ENCODE data around the gene ST3GAL4. TPM values are rescaled to one million over a fixed set of nuclear protein-coding genes. Genes with fewer than 3 reads are reported as not detected.
"Not testable (repeated sequence)": the region's sequence is repeated elsewhere in the genome, so short reads cannot be mapped to it uniquely, and the experiment has no call there.

Gene ST3GAL4
- total RNA-seq, 4 donors from 2014 or later, result 40.0 to 52.4 (median 40.5) TPM

DNA sequence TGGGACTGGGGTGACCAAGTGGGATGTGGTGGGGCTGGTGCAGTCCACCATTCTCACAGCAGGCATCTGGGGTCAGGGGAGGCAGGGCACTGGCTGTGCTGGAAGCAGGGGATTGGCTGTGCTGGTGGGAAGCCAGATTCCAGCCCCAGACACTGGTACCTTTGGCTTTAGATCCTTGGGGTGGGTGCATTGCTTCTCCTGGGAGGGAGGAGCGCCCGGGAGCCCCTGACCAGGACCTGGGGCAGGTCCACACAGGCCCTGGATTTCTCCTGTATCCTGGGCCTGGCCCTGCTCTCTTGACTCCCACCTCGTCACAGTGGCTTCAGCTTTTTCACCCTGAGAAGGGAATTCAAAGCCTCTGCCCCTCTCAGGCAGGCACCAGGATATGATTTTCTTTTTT lies 38.5 kb downstream of the ST3GAL4 start:
- peak overlapping the region; percentile 0 to 38 (median 24) for H3K27ac ChIP-seq (replicated peaks in 1 of 4)
- 92% methylated on average over 3 of the region's 3 CpGs for WGBS
- peaks cover 32 to 52% (median 42%) of the 10 kb centered on the region in 4 donors for H3K4me1 ChIP-seq
- H3K9me3 ChIP-seq, result no peaks in the 10 kb centered on the region
- H3K27me3 ChIP-seq, result no peaks in the 10 kb centered on the region
- no peaks in the 10 kb centered on the region for H3K36me3 ChIP-seq
- intact Hi-C loops (cut with DNase I), result no loop called here
- DNase-seq (ENCODE audit: extremely low spot score), result no peak
- H3K4me3 ChIP-seq, result no peak overlapping the region
- TF ChIP-seq EP300 (IDR thresholded peaks at IDR 0.05), result no peak
- no peak for TF ChIP-seq POLR2A (IDR thresholded peaks at IDR 0.05; ENCODE audit: low read depth)
- TF ChIP-seq POLR2AphosphoS5 (IDR thresholded peaks at IDR 0.05), result no peak
- TF ChIP-seq, protein P1, sequence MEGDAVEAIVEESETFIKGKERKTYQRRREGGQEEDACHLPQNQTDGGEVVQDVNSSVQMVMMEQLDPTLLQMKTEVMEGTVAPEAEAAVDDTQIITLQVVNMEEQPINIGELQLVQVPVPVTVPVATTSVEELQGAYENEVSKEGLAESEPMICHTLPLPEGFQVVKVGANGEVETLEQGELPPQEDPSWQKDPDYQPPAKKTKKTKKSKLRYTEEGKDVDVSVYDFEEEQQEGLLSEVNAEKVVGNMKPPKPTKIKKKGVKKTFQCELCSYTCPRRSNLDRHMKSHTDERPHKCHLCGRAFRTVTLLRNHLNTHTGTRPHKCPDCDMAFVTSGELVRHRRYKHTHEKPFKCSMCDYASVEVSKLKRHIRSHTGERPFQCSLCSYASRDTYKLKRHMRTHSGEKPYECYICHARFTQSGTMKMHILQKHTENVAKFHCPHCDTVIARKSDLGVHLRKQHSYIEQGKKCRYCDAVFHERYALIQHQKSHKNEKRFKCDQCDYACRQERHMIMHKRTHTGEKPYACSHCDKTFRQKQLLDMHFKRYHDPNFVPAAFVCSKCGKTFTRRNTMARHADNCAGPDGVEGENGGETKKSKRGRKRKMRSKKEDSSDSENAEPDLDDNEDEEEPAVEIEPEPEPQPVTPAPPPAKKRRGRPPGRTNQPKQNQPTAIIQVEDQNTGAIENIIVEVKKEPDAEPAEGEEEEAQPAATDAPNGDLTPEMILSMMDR (IDR thresholded peaks at IDR 0.05), result no peak

DNA sequence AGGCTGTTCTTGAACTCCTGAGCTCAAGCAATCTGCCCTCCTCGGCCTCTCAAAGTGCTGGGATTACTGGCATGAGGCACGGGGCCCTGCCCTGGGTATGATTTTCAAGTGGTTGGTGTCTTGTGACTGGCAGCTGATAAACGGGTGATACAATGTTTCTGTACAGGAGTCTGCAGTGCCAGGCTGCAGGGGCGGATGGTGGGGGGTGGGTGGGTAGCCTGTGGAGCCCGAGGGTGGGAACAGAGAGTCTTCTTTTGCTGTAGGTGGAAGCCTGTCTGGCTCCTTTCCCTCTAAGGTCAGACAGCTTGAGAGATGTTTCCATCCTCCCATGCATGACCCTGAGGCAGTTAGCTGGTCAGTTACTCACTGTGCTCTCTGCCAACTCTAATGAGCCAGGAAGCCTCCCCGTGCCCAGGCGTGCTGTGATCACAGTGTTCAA lies 39.2 kb downstream of the ST3GAL4 start:
- H3K36me3 ChIP-seq; DNase-seq (ENCODE audit: extremely low spot score); intact Hi-C loops (cut with DNase I); H3K9me3 ChIP-seq; H3K4me3 ChIP-seq; H3K27me3 ChIP-seq: not testable (repeated sequence)
- WGBS, result 71% methylated on average over 5 of the region's 7 CpGs
- H3K4me1 ChIP-seq, result peaks cover 32 to 52% (median 42%) of the 10 kb centered on the region in 4 donors
- H3K27ac ChIP-seq (replicated peaks in 1 of 4), result peak overlapping the region in 3 of 4 donors; percentile 0 to 38 (median 20)

DNA sequence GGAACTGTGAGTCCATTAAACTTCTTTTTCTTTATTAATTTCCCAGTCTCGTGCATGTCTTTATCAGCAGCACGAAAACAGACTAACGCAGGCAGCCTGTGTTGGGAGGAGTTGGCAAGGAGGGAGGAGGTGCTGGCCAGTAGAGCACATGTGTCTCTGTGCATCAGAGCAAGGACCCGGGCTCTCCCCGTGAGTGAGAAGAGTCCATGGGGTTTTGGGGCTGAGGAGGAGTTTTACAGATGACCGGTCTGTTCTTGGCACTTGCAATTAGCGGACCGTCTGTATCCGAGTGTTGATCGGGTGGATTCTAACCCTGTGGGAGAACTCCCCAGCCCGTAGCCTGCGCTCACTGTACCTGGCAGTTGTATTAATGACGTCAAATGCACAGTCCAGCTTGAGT lies 40.3 kb downstream of the ST3GAL4 start:
- peak; percentile 40 to 50 for TF ChIP-seq POLR2AphosphoS5 (IDR thresholded peaks at IDR 0.05)
- H3K27ac ChIP-seq (replicated peaks in 1 of 4), result peak overlapping the region in 3 of 4 donors; percentile 47 to 63 (median 49)
- WGBS, result 64% methylated on average over 5 of the region's 13 CpGs
- DNase-seq (ENCODE audit: extremely low spot score); H3K9me3 ChIP-seq; H3K27me3 ChIP-seq; H3K36me3 ChIP-seq; intact Hi-C loops (cut with DNase I); H3K4me3 ChIP-seq: not testable (repeated sequence)
- peaks cover 31 to 45% (median 42%) of the 10 kb centered on the region in 4 donors for H3K4me1 ChIP-seq

DNA sequence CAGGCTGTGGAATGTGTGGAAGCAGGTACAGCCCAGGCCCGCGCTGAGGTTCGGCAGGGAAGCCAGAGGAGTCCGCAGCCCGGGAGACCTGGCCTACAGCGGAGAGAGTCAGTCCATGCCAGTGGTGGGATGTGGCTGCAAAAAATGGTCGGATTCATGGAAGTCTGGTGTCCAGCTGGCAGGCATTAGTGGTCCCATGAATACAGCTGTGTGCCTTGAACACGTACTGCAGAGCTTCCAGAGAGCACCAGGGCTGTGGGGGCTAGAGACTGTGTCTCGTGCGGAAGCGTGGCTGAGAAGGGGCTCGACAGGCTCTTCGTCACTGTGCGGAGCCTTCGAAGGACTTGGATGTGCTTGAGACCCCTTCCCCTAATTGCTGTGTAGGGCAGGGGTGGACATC lies 40.8 kb downstream of the ST3GAL4 start:
- H3K36me3 ChIP-seq; H3K27ac ChIP-seq (replicated peaks in 1 of 4); H3K4me3 ChIP-seq; H3K27me3 ChIP-seq; intact Hi-C loops (cut with DNase I); H3K9me3 ChIP-seq; DNase-seq (ENCODE audit: extremely low spot score): not testable (repeated sequence)
- H3K4me1 ChIP-seq, result peaks cover 26 to 40% (median 38%) of the 10 kb centered on the region in 4 donors
- WGBS, result 96% methylated on average over 5 of the region's 15 CpGs

DNA sequence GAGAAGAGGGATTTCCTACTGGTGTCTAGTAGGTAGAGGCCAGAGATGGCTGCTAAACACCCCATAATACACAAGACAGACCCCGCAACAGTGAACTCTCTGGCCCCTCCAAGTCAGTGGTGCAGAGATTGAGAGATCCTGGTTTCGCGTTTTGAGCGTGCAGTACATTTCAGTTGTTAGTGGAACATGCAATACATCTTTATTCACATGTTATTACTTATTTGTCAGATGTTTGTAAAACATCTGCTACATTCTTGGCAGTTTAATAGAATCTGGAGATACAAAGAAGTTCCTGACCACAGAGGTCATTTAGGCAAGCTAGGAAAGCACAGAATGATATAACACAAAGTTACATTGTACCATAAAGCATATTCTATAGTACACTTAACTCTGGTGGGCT lies 41.5 kb downstream of the ST3GAL4 start:
- no peak for DNase-seq (ENCODE audit: extremely low spot score)
- TF ChIP-seq POLR2A (IDR thresholded peaks at IDR 0.05; ENCODE audit: low read depth) (no peak), EP300 (IDR thresholded peaks at IDR 0.05) (no peak), POLR2AphosphoS5 (IDR thresholded peaks at IDR 0.05) (no peak)
- TF ChIP-seq, protein P1 (IDR thresholded peaks at IDR 0.05), result no peak
- H3K36me3 ChIP-seq, result no peaks in the 10 kb centered on the region
- no peak overlapping the region for H3K27ac ChIP-seq (replicated peaks in 1 of 4)
- intact Hi-C loops (cut with DNase I), result no loop called here
- 88% methylated on average over 4 of the region's 4 CpGs for WGBS
- no peaks in the 10 kb centered on the region for H3K27me3 ChIP-seq
- no peak overlapping the region for H3K4me3 ChIP-seq
- no peaks in the 10 kb centered on the region for H3K9me3 ChIP-seq
- H3K4me1 ChIP-seq, result peaks cover 19 to 35% (median 31%) of the 10 kb centered on the region in 4 donors

DNA sequence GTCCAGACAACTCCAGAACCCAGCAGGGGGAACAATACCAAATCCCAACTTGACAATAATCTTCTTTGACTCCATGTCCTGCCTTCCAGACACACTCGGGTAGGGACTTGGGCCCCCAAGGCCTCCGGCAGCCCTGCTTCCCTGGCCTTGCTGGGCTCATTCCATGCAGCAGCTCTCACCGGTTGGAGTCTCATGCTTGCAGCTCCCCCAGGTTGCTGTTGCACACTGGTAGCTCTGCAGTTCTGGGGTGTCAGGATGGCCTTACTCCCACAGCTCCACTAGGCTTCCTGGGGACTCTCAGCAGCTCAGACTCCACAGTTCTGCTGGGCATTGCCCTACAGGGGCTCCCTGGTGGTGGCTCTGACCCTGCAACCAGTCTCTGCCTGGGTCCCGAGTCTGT lies 42.8 kb downstream of the ST3GAL4 start:
- Histone ChIP-seq H3K4me1 (peaks cover 7 to 23% (median 19%) of the 10 kb centered on the region in 4 donors), H3K36me3 (no peaks in the 10 kb centered on the region), H3K4me3 (no peak overlapping the region), H3K27ac (replicated peaks in 1 of 4) (no peak overlapping the region), H3K27me3 (no peaks in the 10 kb centered on the region), H3K9me3 (no peaks in the 10 kb centered on the region)
- TF ChIP-seq POLR2AphosphoS5 (IDR thresholded peaks at IDR 0.05) (no peak), POLR2A (IDR thresholded peaks at IDR 0.05; ENCODE audit: low read depth) (no peak), EP300 (IDR thresholded peaks at IDR 0.05) (no peak)
- TF ChIP-seq, protein P1 (IDR thresholded peaks at IDR 0.05), result no peak
- 100% methylated on average over 3 of the region's 4 CpGs for WGBS
- DNase-seq (ENCODE audit: extremely low spot score), result no peak
- intact Hi-C loops (cut with DNase I), result no loop called here
